WTC11 (cell line): ENCODE measurements around the gene ZCRB1. TPM values are rescaled to one million over a fixed set of nuclear protein-coding genes. Genes with fewer than 3 reads are reported as not detected.

ENCODE experiments used
- ATAC-seq: fragments of 200-7000 bp; cut with Tn5 transposase; 2 replicates; pipeline ENCODE4 v1.10.0; 2021; ENCODE audit warnings: mild to moderate bottlenecking, moderate library complexity
- Bru-seq: library from RNA; stranded (reverse); fragments of 400-500 nt; gene quantifications from one replicate; lab custom pipeline; 2021; lab: Mats Ljungman, UMichigan
- CTCF ChIA-PET: fragments of 300-600 bp; sonication (Branson Sonifier 250); formaldehyde crosslinking; loops from one replicate; lab custom pipeline; 2021; ENCODE audit warnings: antibody characterized with exemption; lab: Charles Lee
- POLR2A ChIA-PET: fragments of 350-600 bp; sonication (Branson Sonifier 250); formaldehyde crosslinking; loops from one replicate; lab custom pipeline; 2021; ENCODE audit warnings: antibody characterized with exemption; lab: Charles Lee
- DNase-seq: peaks from one replicate; pipeline ENCODE4 v3.0.0; 2021; ENCODE audit warnings: low spot score
- H3K27ac Mint-ChIP-seq: 2 replicates; pipeline ENCODE4 v1.8.0; 2021; ENCODE audit warnings: mixed read lengths
- H3K27me3 Mint-ChIP-seq: 2 replicates; pipeline ENCODE4 v1.8.0; 2021; ENCODE audit warnings: low read depth, mild to moderate bottlenecking, moderate library complexity, mixed read lengths
- H3K36me3 Mint-ChIP-seq: 2 replicates; pipeline ENCODE4 v1.8.0; 2021; ENCODE audit warnings: mixed read lengths
- H3K4me1 Mint-ChIP-seq: 2 replicates; pipeline ENCODE4 v1.8.0; 2022; ENCODE audit warnings: mixed read lengths
- H3K4me3 Mint-ChIP-seq: 2 replicates; pipeline ENCODE4 v1.8.0; 2021; ENCODE audit warnings: mild to moderate bottlenecking, moderate library complexity, mixed read lengths
- H3K9me3 Mint-ChIP-seq: 2 replicates; pipeline ENCODE4 v1.8.0; 2021; ENCODE audit warnings: mixed read lengths
- CBFB ChIP-seq: sonication (generic); formaldehyde crosslinking; IDR thresholded peaks from 2 replicates; pipeline ENCODE4 v1.8.1; 2022; ENCODE audit warnings: mild to moderate bottlenecking, low read depth, missing genetic modification reagents
- CREM ChIP-seq: sonication (generic); formaldehyde crosslinking; IDR thresholded peaks from 2 replicates; pipeline ENCODE4 v1.8.1; 2022; ENCODE audit warnings: mild to moderate bottlenecking, missing genetic modification reagents, moderate library complexity
- ETV6 ChIP-seq: sonication (generic); formaldehyde crosslinking; IDR thresholded peaks from 2 replicates; pipeline ENCODE4 v1.8.1; 2022; ENCODE audit warnings: mild to moderate bottlenecking, missing genetic modification reagents
- FOXK1 ChIP-seq: sonication (generic); formaldehyde crosslinking; IDR thresholded peaks from 2 replicates; pipeline ENCODE4 v1.8.0; 2022; ENCODE audit warnings: mild to moderate bottlenecking, moderate library complexity, missing genetic modification reagents
- GABPB1 ChIP-seq: sonication (generic); formaldehyde crosslinking; IDR thresholded peaks from 2 replicates; pipeline ENCODE4 v1.8.1; 2023; ENCODE audit warnings: mild to moderate bottlenecking, missing genetic modification reagents
- GRHL2 ChIP-seq: fragments of 250-450 bp; sonication (Bioruptor Pico); IDR thresholded peaks from 2 replicates; pipeline ENCODE4 v1.8.0; 2022; ENCODE audit warnings: mild to moderate bottlenecking, moderate library complexity; ENCODE audit not compliant: insufficient replicate concordance, severe bottlenecking
- KAT7 ChIP-seq: sonication (generic); formaldehyde crosslinking; IDR thresholded peaks from 2 replicates; pipeline ENCODE4 v1.8.1; 2023; ENCODE audit warnings: missing genetic modification reagents, mild to moderate bottlenecking, borderline replicate concordance
- NR1H2 ChIP-seq: sonication (generic); formaldehyde crosslinking; IDR thresholded peaks from 2 replicates; pipeline ENCODE4 v1.9.0; 2021; ENCODE audit warnings: mild to moderate bottlenecking, moderate library complexity, missing genetic modification reagents
- RELA ChIP-seq: sonication (generic); formaldehyde crosslinking; IDR thresholded peaks from 2 replicates; pipeline ENCODE4 v1.8.1; 2022; ENCODE audit warnings: missing genetic modification reagents, mild to moderate bottlenecking, borderline replicate concordance
- SP1 ChIP-seq: sonication (generic); formaldehyde crosslinking; conservative IDR thresholded peaks from 2 replicates; pipeline ENCODE4 v1.8.1; 2022; ENCODE audit warnings: missing genetic modification reagents
- ZNF423 ChIP-seq: fragments of 250-450 bp; sonication (Bioruptor Pico); IDR thresholded peaks from 2 replicates; pipeline ENCODE4 v2.1.2; 2022; ENCODE audit warnings: mild to moderate bottlenecking, moderate library complexity
- long read RNA-seq, 3 experiments: library from RNA in 1 of 3; library from capped mRNA in 1 of 3; library from polyadenylated mRNA in 1 of 3; unstranded in 2 of 3; stranded (forward) in 1 of 3; transcript quantifications; one replicate each; pipeline ENCODE4 v2.0.0, GENCODE V29; 2021
- total RNA-seq: library from RNA; stranded (reverse); gene quantifications from 3 replicates; pipeline ENCODE4 v1.2.3, GENCODE V29; 2021
- TF ChIP-seq, protein P1 (sequence below): sonication (generic); formaldehyde crosslinking; IDR thresholded peaks from 2 replicates; pipeline ENCODE4 v1.8.0; 2022; ENCODE audit warnings: mild to moderate bottlenecking, missing genetic modification reagents
- TF ChIP-seq, protein P2 (sequence below): sonication (generic); formaldehyde crosslinking; IDR thresholded peaks from 2 replicates; pipeline ENCODE4 v1.8.1; 2023; ENCODE audit warnings: mild to moderate bottlenecking, moderate library complexity, missing genetic modification reagents
- TF ChIP-seq, protein P3 (sequence below): sonication (generic); formaldehyde crosslinking; conservative IDR thresholded peaks from 2 replicates; pipeline ENCODE4 v1.8.1; 2023; ENCODE audit warnings: mild to moderate bottlenecking, low read depth, missing genetic modification reagents, moderate library complexity
- TF ChIP-seq, protein P4 (sequence below): fragments of 200-600 bp; IDR thresholded peaks from 2 replicates; pipeline ENCODE4 v1.8.0; 2022; ENCODE audit warnings: antibody characterized with exemption
- TF ChIP-seq, protein P5 (sequence below): fragments of 250-450 bp; sonication (Bioruptor Pico); IDR thresholded peaks from 2 replicates; pipeline ENCODE4 v1.8.0; 2021; ENCODE audit warnings: mild to moderate bottlenecking
- TF ChIP-seq, protein P6 (sequence below): sonication (generic); formaldehyde crosslinking; conservative IDR thresholded peaks from 2 replicates; pipeline ENCODE4 v1.8.1; 2022; ENCODE audit warnings: mild to moderate bottlenecking, missing genetic modification reagents
- TF ChIP-seq, protein P7 (sequence below): sonication (generic); formaldehyde crosslinking; IDR thresholded peaks from 2 replicates; pipeline ENCODE4 v1.8.1; 2023; ENCODE audit warnings: mild to moderate bottlenecking, missing genetic modification reagents

The ZCRB1 gene, protein sequence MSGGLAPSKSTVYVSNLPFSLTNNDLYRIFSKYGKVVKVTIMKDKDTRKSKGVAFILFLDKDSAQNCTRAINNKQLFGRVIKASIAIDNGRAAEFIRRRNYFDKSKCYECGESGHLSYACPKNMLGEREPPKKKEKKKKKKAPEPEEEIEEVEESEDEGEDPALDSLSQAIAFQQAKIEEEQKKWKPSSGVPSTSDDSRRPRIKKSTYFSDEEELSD
- total RNA-seq (58.3 to 66.5 TPM (median 64.3 TPM) in 3 replicates), Bru-seq, nascent RNA (percentile 85 among the genes with signal in this experiment)
- long read RNA-seq, experiment 1, transcript ZCRB1-201 (8 exons, 1,827 nt) = major isoform, 87 of 95 reads
- long read RNA-seq, experiment 1, partial matches to known transcripts = 5 of 95 reads
- long read RNA-seq, experiment 1, other reads (novel, unspliced or antisense) = 3 of 95 reads
- long read RNA-seq, experiment 2, transcript ZCRB1-201 (8 exons, 1,827 nt) = major isoform, 49 of 70 reads
- long read RNA-seq, experiment 2, partial matches to known transcripts = 8 of 70 reads
- long read RNA-seq, experiment 2, other reads (novel, unspliced or antisense) = 13 of 70 reads
- long read RNA-seq, experiment 3, transcript ZCRB1-201 (8 exons, 1,827 nt) = major isoform, 59 of 69 reads
- long read RNA-seq, experiment 3, partial matches to known transcripts = 8 of 69 reads
- long read RNA-seq, experiment 3, other reads (novel, unspliced or antisense) = 2 of 69 reads

DNA sequence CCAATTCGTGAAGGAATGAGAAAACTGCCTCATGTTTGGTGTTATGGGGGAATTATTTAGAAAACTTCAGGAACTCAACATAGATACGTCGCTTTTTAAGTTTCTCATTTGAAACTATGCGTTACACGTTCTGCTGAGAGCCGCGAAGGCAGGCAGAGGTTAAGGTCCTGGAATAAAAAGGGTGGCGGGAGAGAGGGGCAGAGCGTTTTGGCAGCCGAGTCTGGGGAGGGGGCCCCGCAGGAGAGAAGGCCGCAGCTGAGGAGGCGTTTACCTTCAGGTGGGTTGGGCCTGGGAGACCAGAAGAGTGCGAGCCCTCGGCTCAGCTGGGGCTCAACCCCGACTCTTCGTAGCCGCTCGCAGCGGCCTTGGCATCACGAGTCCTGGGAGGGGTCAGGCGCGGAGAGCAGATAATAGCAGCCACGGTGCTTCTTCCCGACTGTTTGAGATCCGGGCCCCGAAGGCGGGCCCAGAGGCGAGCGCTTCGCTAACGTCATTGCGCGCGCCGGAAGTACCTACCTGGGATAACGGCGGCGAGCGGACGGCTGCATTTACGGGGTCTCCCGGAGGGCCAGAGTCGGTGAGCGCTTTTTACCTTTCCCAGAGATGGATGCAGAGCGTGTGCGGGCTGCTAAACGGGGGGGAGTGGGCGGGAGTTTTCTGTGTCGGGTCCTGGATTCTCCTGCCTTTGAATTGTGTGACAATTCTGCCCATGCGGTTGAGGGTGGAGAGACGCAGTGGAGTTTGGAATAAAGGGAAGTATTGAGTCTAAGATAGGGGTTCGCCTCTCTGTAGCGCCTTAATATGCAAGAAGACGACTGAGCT, at the start of gene ZCRB1, which contains the start of gene PPHLN1:
TSS of gene ZCRB1 (minus strand) at position 442 of the 822 bp plus-strand sequence. CDS start 1,992 bp downstream, outside the sequence.
TSS of gene PPHLN1 (plus strand) at position 515 of the 822 bp plus-strand sequence. CDS start 9,736 bp downstream, outside the sequence.
- peak within 1 kb of the TSS; percentile 99 for H3K27ac Mint-ChIP-seq
- no peak for TF ChIP-seq GRHL2
- TF ChIP-seq, protein P1, sequence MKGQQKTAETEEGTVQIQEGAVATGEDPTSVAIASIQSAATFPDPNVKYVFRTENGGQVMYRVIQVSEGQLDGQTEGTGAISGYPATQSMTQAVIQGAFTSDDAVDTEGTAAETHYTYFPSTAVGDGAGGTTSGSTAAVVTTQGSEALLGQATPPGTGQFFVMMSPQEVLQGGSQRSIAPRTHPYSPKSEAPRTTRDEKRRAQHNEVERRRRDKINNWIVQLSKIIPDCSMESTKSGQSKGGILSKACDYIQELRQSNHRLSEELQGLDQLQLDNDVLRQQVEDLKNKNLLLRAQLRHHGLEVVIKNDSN (CRISPR knock-in tag) = 0 out of 2 replicates have a peak, but pooled peaks have one; percentile 22
- TF ChIP-seq ETV6 = 0 out of 2 replicates have a peak, but pooled peaks have one; percentile 29
- TF ChIP-seq GABPB1 (CRISPR knock-in tag) = peak; percentile 37
- 0 out of 2 replicates have a peak, but pooled peaks have one; percentile 38 for TF ChIP-seq KAT7
- TF ChIP-seq, protein P2, sequence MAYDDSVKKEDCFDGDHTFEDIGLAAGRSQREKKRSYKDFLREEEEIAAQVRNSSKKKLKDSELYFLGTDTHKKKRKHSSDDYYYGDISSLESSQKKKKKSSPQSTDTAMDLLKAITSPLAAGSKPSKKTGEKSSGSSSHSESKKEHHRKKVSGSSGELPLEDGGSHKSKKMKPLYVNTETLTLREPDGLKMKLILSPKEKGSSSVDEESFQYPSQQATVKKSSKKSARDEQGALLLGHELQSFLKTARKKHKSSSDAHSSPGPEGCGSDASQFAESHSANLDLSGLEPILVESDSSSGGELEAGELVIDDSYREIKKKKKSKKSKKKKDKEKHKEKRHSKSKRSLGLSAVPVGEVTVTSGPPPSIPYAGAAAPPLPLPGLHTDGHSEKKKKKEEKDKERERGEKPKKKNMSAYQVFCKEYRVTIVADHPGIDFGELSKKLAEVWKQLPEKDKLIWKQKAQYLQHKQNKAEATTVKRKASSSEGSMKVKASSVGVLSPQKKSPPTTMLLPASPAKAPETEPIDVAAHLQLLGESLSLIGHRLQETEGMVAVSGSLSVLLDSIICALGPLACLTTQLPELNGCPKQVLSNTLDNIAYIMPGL (CRISPR knock-in tag) = peak; percentile 53; the same call in 1 of the 2 replicates
- TF ChIP-seq FOXK1 = peak; percentile 60; the same call in 1 of the 2 replicates
- TF ChIP-seq, protein P3, sequence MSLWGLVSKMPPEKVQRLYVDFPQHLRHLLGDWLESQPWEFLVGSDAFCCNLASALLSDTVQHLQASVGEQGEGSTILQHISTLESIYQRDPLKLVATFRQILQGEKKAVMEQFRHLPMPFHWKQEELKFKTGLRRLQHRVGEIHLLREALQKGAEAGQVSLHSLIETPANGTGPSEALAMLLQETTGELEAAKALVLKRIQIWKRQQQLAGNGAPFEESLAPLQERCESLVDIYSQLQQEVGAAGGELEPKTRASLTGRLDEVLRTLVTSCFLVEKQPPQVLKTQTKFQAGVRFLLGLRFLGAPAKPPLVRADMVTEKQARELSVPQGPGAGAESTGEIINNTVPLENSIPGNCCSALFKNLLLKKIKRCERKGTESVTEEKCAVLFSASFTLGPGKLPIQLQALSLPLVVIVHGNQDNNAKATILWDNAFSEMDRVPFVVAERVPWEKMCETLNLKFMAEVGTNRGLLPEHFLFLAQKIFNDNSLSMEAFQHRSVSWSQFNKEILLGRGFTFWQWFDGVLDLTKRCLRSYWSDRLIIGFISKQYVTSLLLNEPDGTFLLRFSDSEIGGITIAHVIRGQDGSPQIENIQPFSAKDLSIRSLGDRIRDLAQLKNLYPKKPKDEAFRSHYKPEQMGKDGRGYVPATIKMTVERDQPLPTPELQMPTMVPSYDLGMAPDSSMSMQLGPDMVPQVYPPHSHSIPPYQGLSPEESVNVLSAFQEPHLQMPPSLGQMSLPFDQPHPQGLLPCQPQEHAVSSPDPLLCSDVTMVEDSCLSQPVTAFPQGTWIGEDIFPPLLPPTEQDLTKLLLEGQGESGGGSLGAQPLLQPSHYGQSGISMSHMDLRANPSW = no peak
- TF ChIP-seq CREM (CRISPR knock-in tag) = peak; percentile 92
- peak; percentile 34; the same call in 1 of the 2 replicates for TF ChIP-seq SP1 (CRISPR knock-in tag)
- TF ChIP-seq, all 79 proteins: peak for 8

DNA sequence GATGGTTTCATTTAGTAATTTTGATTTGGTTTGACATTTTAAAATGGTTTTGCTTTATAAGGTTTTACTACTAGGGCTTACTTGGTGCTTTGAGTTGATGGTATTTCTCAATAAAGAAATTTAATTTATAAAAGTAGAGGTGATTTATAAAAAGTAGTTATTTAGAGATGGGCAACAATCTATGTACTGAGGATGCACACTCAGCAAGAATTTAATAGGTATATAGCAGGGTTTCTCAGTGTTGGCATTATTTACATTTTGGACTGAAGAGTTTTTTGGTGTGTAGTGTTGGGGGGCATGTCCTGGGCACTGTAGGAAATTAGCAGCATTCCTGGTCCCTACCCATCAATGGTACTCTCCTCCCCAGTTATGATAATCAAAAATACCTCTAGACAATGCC, 47.8 kb upstream of the ZCRB1 start:
- H3K27me3 Mint-ChIP-seq = no peaks in the 10 kb centered on the region
- H3K4me3 Mint-ChIP-seq = no peak overlapping the region
- ATAC-seq (no peak), DNase-seq (no peak)
- no peaks in the 10 kb centered on the region for H3K9me3 Mint-ChIP-seq
- peaks cover 38% of the 10 kb centered on the region for H3K4me1 Mint-ChIP-seq
- POLR2A ChIA-PET = interaction anchor here (0.6 kb wide), 1 partner anchor 55 kb away, joined by 9 read pairs; no protein-coding TSS in a partner anchor
- H3K27ac Mint-ChIP-seq = no peak overlapping the region
- H3K36me3 Mint-ChIP-seq = peaks cover 7% of the 10 kb centered on the region; the same call in 1 of the 2 replicates
- CTCF ChIA-PET = no interaction called here
- TF ChIP-seq, protein P4, sequence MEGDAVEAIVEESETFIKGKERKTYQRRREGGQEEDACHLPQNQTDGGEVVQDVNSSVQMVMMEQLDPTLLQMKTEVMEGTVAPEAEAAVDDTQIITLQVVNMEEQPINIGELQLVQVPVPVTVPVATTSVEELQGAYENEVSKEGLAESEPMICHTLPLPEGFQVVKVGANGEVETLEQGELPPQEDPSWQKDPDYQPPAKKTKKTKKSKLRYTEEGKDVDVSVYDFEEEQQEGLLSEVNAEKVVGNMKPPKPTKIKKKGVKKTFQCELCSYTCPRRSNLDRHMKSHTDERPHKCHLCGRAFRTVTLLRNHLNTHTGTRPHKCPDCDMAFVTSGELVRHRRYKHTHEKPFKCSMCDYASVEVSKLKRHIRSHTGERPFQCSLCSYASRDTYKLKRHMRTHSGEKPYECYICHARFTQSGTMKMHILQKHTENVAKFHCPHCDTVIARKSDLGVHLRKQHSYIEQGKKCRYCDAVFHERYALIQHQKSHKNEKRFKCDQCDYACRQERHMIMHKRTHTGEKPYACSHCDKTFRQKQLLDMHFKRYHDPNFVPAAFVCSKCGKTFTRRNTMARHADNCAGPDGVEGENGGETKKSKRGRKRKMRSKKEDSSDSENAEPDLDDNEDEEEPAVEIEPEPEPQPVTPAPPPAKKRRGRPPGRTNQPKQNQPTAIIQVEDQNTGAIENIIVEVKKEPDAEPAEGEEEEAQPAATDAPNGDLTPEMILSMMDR = no peak
- TF ChIP-seq CBFB = no peak
- TF ChIP-seq ZNF423 (CRISPR knock-in tag) = no peak
- TF ChIP-seq RELA (CRISPR knock-in tag) = no peak
- TF ChIP-seq, protein P5, sequence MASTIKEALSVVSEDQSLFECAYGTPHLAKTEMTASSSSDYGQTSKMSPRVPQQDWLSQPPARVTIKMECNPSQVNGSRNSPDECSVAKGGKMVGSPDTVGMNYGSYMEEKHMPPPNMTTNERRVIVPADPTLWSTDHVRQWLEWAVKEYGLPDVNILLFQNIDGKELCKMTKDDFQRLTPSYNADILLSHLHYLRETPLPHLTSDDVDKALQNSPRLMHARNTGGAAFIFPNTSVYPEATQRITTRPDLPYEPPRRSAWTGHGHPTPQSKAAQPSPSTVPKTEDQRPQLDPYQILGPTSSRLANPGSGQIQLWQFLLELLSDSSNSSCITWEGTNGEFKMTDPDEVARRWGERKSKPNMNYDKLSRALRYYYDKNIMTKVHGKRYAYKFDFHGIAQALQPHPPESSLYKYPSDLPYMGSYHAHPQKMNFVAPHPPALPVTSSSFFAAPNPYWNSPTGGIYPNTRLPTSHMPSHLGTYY (CRISPR knock-in tag) = no peak
- TF ChIP-seq, protein P6, sequence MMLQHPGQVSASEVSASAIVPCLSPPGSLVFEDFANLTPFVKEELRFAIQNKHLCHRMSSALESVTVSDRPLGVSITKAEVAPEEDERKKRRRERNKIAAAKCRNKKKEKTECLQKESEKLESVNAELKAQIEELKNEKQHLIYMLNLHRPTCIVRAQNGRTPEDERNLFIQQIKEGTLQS (CRISPR knock-in tag) = no peak
- TF ChIP-seq, protein P7, sequence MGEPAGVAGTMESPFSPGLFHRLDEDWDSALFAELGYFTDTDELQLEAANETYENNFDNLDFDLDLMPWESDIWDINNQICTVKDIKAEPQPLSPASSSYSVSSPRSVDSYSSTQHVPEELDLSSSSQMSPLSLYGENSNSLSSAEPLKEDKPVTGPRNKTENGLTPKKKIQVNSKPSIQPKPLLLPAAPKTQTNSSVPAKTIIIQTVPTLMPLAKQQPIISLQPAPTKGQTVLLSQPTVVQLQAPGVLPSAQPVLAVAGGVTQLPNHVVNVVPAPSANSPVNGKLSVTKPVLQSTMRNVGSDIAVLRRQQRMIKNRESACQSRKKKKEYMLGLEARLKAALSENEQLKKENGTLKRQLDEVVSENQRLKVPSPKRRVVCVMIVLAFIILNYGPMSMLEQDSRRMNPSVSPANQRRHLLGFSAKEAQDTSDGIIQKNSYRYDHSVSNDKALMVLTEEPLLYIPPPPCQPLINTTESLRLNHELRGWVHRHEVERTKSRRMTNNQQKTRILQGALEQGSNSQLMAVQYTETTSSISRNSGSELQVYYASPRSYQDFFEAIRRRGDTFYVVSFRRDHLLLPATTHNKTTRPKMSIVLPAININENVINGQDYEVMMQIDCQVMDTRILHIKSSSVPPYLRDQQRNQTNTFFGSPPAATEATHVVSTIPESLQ (CRISPR knock-in tag) = no peak
- no peak for TF ChIP-seq NR1H2

More for the DNA sequence above, at the start of gene ZCRB1, which contains the start of gene PPHLN1:
- H3K4me3 Mint-ChIP-seq = peak within 1 kb of the TSS; percentile 99
- no peaks in the 10 kb centered on the region for H3K9me3 Mint-ChIP-seq
- DNase-seq (peak; percentile 86), ATAC-seq (peak; percentile 97)
- no peaks in the 10 kb centered on the region for H3K27me3 Mint-ChIP-seq
- ChIA-PET POLR2A (no interaction called here), CTCF (interaction anchor here (0.9 to 1.5 kb wide), 3 partner anchors 46 to 157 kb away, joined by 3 read pairs; no protein-coding TSS in a partner anchor)
- peaks cover 28% of the 10 kb centered on the region for H3K4me1 Mint-ChIP-seq
- peaks cover 6% of the 10 kb centered on the region; the same call in 1 of the 2 replicates for H3K36me3 Mint-ChIP-seq
